GM19099 (cell line): ENCODE measurements around the gene TRAPPC6A.

ENCODE experiments used
- POLR2A ChIP-seq: IDR thresholded peaks from 3 replicates; pipeline ENCODE4 v1.6.1; 2011; ENCODE audit warnings: low read depth; ENCODE audit not compliant: insufficient read length; ENCODE audit errors: extremely low read depth

Gene TRAPPC6A

GRCh38 chr19:45150180-45150579, 27.9 kb downstream of the TRAPPC6A start:
- TF ChIP-seq POLR2A, result no peak

- no peak for TF ChIP-seq POLR2A
Observed at GRCh38 chr19:45149129-45149528, 28.9 kb downstream of the TRAPPC6A start.

GRCh38 chr19:45147835-45148676, 30.0 kb downstream of the TRAPPC6A start:
- no peak for TF ChIP-seq POLR2A

GRCh38 chr19:45146741-45147205, 31.3 kb downstream of the TRAPPC6A start:
- TF ChIP-seq POLR2A, result no peak

GRCh38 chr19:45146251-45146650, 31.8 kb downstream of the TRAPPC6A start:
- no peak for TF ChIP-seq POLR2A

GRCh38 chr19:45145270-45146189, 32.5 kb downstream of the TRAPPC6A start:
- no peak for TF ChIP-seq POLR2A

- no peak for TF ChIP-seq POLR2A
Observed at GRCh38 chr19:45144431-45145269, 33.4 kb downstream of the TRAPPC6A start.

GRCh38 chr19:45142726-45143110, 35.3 kb downstream of the TRAPPC6A start:
- no peak for TF ChIP-seq POLR2A

- TF ChIP-seq POLR2A, result no peak
Observed at GRCh38 chr19:45142016-45142725, 35.9 kb downstream of the TRAPPC6A start.

GRCh38 chr19:45141203-45141900, 36.7 kb downstream of the TRAPPC6A start:
- TF ChIP-seq POLR2A, result no peak

GRCh38 chr19:45140533-45140932, 37.5 kb downstream of the TRAPPC6A start:
- TF ChIP-seq POLR2A, result no peak

GRCh38 chr19:45140144-45140503, 37.9 kb downstream of the TRAPPC6A start:
- TF ChIP-seq POLR2A, result no peak

- TF ChIP-seq POLR2A, result no peak
Observed at GRCh38 chr19:45139286-45140143, 38.5 kb downstream of the TRAPPC6A start.
